Islet precursor cell (in vitro differentiated cells): ENCODE results near the gene EP400.

Experiments used
- DNase-seq: peaks from one replicate; pipeline ENCODE4 v3.0.0-alpha.2; 2018

EP400 gene

GRCh38 chr12:131987552-131987951, 37.8 kb downstream of the EP400 start:
- no peak for DNase-seq

GRCh38 chr12:131988054-131988796, 38.5 kb downstream of the EP400 start:
- DNase-seq, result peak; percentile 45

DNA sequence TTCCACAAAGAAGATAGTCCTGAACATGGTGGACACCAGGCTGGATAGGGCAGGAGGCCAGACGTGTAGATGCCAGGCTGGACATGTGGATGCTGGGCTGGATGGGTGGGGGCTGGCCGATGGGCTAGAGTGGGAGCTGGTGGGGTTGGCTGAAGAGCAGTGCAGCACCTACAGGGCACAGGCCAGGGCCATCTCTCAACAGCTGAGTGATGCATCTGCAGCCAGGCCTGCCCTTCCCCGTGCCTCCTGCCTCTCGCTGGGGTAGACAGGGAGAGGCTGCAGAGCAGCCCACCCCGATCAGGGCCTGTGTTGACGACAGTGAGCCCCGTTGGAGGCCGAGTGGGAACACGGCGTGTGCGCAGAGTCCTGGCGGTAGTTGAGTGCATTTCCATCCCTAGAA, 39.3 kb downstream of the EP400 start:
- DNase-seq, result peak; percentile 53

- peak; percentile 45 for DNase-seq
Measured at GRCh38 chr12:131990066-131990979, 40.6 kb downstream of the EP400 start.

GRCh38 chr12:131990980-131991305, 41.2 kb downstream of the EP400 start:
- no peak for DNase-seq

DNA sequence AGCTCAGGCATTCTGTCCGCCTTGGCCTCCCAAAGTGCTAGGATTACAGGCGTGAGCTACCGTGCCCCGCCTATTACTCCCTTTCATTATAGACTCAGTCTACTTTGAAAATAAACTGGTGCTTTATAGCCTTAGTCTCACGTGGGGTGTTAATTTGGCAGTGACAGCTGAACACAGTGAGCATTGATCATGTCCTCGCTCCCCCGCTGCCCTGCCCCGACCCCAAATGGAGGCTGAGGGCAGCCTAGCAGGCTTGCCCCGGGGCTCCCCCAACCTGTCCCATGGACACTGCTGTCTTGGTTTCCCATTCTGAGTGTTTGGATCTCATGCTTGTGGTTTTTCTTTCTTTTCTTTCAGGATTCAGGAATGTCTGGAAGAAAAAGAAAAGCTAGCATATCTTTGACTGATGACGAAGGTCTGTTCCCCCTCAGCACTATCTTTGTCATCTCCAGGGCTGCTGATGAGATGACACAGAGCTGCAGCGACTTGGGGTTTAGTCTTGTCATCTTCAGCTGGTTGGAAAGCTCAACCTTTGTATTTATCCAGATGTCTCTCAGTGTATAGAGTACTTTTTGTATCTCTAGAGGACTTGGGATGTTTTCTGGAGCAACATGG, 42.2 kb downstream of the EP400 start:
- DNase-seq, result no peak

DNA sequence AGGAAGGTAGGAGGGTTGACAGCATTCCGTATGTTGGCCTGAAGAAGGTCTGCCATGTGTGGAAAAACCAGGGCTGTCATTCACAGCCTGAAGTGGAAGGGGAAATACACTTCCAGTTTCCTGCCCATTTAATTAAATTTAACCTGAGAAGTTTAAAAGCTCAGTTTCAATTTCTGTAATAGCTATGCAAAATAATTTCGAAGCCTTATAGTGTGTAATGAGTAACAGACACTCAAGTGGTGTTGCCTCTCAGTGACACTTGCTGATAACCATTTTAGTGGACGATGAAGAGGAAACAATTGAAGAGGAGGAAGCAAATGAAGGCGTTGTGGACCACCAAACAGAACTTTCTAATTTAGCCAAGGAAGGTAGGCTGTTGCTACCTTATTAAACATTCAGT, 44.8 kb downstream of the EP400 start:
- no peak for DNase-seq

DNA sequence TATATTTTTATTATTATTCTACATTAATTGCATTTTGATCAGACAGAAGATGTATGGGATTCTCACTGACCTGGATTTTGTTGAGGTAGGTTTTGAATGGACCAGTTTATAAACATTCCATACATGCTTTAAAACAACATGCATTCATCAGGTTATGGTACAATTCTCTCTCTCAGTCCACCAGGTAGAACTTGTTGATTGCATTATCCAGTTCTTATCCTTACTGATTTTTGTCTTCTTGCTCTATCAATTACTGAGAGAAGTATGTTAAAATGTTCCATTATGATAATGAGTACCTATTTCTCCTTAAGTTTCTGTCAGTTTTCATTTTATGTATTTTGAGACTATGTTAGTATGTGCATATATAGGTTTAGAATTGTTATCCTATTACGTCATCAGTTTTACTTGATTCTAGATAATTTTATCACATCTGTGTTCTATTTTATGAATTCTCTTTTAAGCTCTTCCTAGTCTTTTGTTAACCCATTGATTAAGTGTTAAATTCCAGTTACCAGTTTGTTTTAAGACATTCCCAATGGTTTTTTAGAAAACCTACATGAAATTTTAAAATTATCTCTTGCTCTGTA, 50.6 kb downstream of the EP400 start:
- DNase-seq, result no peak

GRCh38 chr12:132003846-132004245, 54.1 kb downstream of the EP400 start:
- no peak for DNase-seq

- DNase-seq, result no peak
Measured at GRCh38 chr12:132004946-132005345, 55.2 kb downstream of the EP400 start.

- DNase-seq, result no peak
Measured at GRCh38 chr12:132006056-132006680, 56.4 kb downstream of the EP400 start.

DNA sequence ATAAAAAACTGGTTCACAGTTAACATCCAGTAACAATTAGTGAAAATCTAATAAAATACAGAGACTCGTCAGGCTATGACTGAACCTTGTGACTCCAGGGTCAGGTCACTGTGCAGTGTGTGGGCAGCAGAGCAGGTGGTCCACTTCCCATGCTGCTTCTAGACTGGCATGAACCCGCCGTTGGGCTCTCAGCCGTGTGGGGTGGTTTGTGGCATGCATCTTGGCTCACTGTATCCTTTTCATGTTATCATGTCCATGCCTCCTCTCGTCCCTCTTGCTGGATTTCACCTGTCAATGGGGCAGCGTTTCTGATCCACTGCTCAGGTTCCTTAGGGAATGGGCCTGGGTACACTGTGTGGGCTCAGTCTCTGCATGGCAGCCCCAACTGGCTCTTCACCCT, 57.3 kb downstream of the EP400 start:
- no peak for DNase-seq

- no peak for DNase-seq
Measured at GRCh38 chr12:132009336-132009859, 59.7 kb downstream of the EP400 start.

DNA sequence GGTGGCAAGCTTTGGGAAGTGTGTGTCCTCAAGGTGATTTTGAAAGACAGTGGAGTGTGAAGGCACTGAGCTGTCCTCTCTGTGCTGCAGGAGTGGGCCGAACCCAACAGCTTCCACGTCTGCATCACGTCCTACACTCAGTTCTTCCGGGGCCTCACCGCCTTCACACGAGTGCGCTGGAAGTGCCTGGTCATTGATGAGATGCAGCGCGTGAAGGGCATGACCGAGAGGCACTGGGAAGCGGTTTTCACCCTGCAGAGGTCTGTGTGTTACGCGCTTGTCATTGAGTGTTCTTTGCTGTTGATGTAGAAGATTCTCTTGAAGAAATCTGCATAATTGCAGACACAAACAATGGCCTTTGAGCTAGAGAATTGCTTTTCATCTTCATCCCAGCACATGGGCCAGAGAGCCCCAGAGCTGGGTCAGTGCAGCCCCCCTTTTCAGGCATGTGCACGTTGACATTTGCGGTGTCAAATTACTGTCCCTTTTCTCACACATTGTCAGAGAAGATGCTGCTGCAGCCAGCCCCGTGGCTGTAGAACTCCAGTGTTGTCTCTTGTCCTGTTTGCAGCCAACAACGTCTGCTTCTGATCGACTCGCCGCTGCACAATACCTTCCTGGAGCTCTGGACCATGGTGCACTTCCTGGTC, 63.3 kb downstream of the EP400 start:
- DNase-seq, result no peak

GRCh38 chr12:132014092-132014914, 64.6 kb downstream of the EP400 start:
- DNase-seq, result no peak

DNA sequence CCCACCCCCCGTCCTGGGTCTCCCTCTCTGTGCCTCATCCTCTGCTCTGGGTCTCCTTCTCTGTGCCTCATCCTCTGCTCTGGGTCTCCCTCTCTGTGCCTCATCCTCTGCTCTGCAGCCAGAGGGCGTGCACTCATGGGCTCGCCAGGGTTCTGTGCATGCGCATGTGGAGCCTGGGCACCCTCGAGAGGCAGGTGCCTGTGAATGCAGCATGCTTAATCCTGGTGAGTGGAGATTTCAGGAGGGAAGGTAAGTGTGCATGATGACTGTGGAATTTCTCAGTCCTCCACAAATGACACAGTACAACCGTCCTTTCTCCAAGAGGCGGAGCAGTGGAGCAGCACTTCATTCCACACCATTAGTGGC, 65.2 kb downstream of the EP400 start:
- DNase-seq, result no peak

DNA sequence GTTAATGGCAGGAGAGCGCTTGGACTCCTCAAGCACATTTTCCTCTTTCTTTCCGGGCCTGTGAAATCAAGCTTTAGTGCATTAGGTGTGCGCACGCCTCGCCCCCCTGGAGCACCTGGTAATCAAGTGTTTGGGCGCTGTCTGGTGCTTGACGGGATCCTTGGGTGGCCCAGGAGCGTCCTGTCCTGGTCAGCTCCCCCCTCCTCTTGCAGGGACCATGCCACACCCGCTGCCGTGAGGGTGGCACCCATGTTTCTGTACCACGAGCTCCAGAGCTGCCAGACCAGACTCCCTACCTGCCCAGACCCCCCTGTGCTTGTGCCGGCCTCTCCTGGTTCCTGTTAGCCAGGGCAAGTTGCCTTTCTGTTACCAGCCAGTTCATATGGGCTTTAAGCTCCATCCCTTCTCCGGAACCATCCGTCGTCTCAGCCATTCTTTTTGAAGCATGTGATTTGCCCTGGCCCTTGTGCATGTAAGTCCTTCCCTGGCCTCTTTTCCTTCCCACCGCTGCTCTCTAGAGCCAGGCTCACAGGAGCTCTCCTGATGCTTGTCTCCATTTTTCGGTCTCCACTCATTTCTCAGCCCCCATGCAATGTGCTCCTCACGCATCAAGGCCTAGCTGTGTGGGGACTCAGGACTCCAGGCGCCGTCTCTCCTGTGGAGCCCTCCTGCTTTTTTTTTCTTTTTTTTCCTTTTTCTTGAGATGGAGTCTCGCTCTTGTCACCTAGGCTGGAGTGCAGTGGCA, 66.1 kb downstream of the EP400 start:
- no peak for DNase-seq

DNA sequence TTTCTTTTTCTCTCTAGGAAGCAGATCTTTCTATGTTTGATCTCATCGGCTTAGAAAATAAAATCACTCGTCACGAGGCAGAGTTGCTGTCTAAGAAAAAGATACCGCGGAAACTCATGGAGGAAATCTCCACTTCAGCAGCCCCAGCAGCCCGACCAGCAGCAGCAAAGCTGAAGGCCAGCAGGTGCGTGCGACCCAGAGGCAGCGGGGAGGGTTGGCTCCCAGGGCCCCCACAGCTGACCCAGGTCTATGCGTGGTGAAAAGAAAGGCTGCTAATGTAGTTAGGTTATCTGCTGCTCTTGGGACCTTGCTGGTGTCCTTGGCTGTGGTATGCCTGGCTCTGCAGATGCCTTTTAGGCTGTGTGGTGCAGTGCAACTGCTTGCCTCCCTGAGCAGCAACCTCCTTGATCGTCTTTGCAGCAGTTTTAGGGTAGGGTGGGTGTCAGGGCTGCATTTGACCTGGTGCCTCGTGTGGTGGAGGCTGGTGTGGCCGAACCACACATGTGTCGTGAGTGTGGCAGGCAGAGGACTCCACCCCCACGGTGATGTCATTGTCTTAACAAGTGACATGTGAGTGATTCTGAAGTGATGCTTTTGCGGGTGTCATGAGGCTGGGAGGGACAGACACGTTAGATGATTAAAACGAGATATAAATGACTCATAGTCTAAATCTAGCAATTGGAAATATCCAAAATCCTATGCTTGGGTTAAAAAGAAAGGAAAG, 68.6 kb downstream of the EP400 start:
- no peak for DNase-seq

GRCh38 chr12:132019891-132020290, 70.1 kb downstream of the EP400 start:
- DNase-seq, result no peak

DNA sequence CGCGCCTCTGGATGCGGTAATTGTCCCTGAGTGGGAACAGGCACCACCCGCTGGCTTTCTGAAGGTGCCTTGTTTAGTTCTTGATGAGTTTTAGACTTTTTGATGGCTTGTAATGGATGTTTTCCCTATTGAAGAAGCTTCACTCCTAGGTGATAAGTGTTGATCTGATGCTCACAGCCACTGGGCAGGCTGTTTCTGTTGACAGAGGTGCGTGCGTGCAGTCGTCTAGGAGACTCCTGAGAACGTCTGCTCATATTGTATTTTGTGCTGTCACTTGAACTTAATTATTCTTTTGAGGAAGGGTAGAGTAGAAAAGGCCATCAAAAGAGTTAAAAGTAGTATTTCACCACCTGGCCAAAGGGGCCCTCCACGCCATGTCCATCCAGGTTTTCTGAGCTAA, 70.5 kb downstream of the EP400 start:
- no peak for DNase-seq
